ENCODE data around the gene LHFPL6. TPM values are rescaled to one million over a fixed set of nuclear protein-coding genes. Genes with fewer than 3 reads are reported as not detected.

LHFPL6 gene
- total RNA-seq, 1 donor = 0.31 TPM

- H3K4me1 ChIP-seq (ENCODE audit: insufficient read depth, low read length) = no peaks in the 10 kb centered on the region
- no peaks in the 10 kb centered on the region for H3K27me3 ChIP-seq (ENCODE audit: insufficient read depth, low read length)
- no peaks in the 10 kb centered on the region for H3K9me3 ChIP-seq (ENCODE audit: low read depth, low read length)
- no peak overlapping the region for H3K4me3 ChIP-seq (ENCODE audit: low read length)
Observed at GRCh38 chr13:39522329-39522728, 80.7 kb downstream of the LHFPL6 start.

GRCh38 chr13:39521701-39522100 lies 81.3 kb downstream of the LHFPL6 start:
- Histone ChIP-seq H3K4me1 (ENCODE audit: insufficient read depth, low read length) (no peaks in the 10 kb centered on the region), H3K9me3 (ENCODE audit: low read depth, low read length) (no peaks in the 10 kb centered on the region), H3K27me3 (ENCODE audit: insufficient read depth, low read length) (no peaks in the 10 kb centered on the region), H3K4me3 (ENCODE audit: low read length) (no peak overlapping the region)

- Histone ChIP-seq H3K9me3 (ENCODE audit: low read depth, low read length) (no peaks in the 10 kb centered on the region), H3K4me1 (ENCODE audit: insufficient read depth, low read length) (no peaks in the 10 kb centered on the region), H3K27me3 (ENCODE audit: insufficient read depth, low read length) (no peaks in the 10 kb centered on the region), H3K4me3 (ENCODE audit: low read length) (no peak overlapping the region)
Observed at GRCh38 chr13:39516096-39516495, 86.9 kb downstream of the LHFPL6 start.

GRCh38 chr13:39515224-39515714 lies 87.7 kb downstream of the LHFPL6 start:
- Histone ChIP-seq H3K4me3 (ENCODE audit: low read length) (no peak overlapping the region), H3K4me1 (ENCODE audit: insufficient read depth, low read length) (no peaks in the 10 kb centered on the region), H3K9me3 (ENCODE audit: low read depth, low read length) (no peaks in the 10 kb centered on the region), H3K27me3 (ENCODE audit: insufficient read depth, low read length) (no peaks in the 10 kb centered on the region)

GRCh38 chr13:39512687-39513086 lies 90.3 kb downstream of the LHFPL6 start:
- Histone ChIP-seq H3K4me1 (ENCODE audit: insufficient read depth, low read length) (no peaks in the 10 kb centered on the region), H3K4me3 (ENCODE audit: low read length) (no peak overlapping the region), H3K27me3 (ENCODE audit: insufficient read depth, low read length) (no peaks in the 10 kb centered on the region), H3K9me3 (ENCODE audit: low read depth, low read length) (no peaks in the 10 kb centered on the region)

GRCh38 chr13:39510316-39510695 lies 92.7 kb downstream of the LHFPL6 start:
- Histone ChIP-seq H3K9me3 (ENCODE audit: low read depth, low read length) (no peaks in the 10 kb centered on the region), H3K4me3 (ENCODE audit: low read length) (no peak overlapping the region), H3K4me1 (ENCODE audit: insufficient read depth, low read length) (no peaks in the 10 kb centered on the region), H3K27me3 (ENCODE audit: insufficient read depth, low read length) (no peaks in the 10 kb centered on the region)

GRCh38 chr13:39509616-39510315 lies 93.2 kb downstream of the LHFPL6 start:
- Histone ChIP-seq H3K4me1 (ENCODE audit: insufficient read depth, low read length) (no peaks in the 10 kb centered on the region), H3K27me3 (ENCODE audit: insufficient read depth, low read length) (no peaks in the 10 kb centered on the region), H3K9me3 (ENCODE audit: low read depth, low read length) (no peaks in the 10 kb centered on the region), H3K4me3 (ENCODE audit: low read length) (no peak overlapping the region)

- no peak overlapping the region for H3K4me3 ChIP-seq (ENCODE audit: low read length)
- no peaks in the 10 kb centered on the region for H3K27me3 ChIP-seq (ENCODE audit: insufficient read depth, low read length)
- no peaks in the 10 kb centered on the region for H3K4me1 ChIP-seq (ENCODE audit: insufficient read depth, low read length)
- H3K9me3 ChIP-seq (ENCODE audit: low read depth, low read length) = no peaks in the 10 kb centered on the region
Observed at GRCh38 chr13:39506559-39507390, 96.2 kb downstream of the LHFPL6 start.

- Histone ChIP-seq H3K27me3 (ENCODE audit: insufficient read depth, low read length) (no peaks in the 10 kb centered on the region), H3K4me1 (ENCODE audit: insufficient read depth, low read length) (no peaks in the 10 kb centered on the region), H3K4me3 (ENCODE audit: low read length) (no peak overlapping the region), H3K9me3 (ENCODE audit: low read depth, low read length) (no peaks in the 10 kb centered on the region)
Observed at GRCh38 chr13:39505151-39505550, 97.8 kb downstream of the LHFPL6 start.

- Histone ChIP-seq H3K9me3 (ENCODE audit: low read depth, low read length) (no peaks in the 10 kb centered on the region), H3K27me3 (ENCODE audit: insufficient read depth, low read length) (no peaks in the 10 kb centered on the region), H3K4me1 (ENCODE audit: insufficient read depth, low read length) (no peaks in the 10 kb centered on the region), H3K4me3 (ENCODE audit: low read length) (no peak overlapping the region)
Observed at GRCh38 chr13:39503048-39503447, 99.9 kb downstream of the LHFPL6 start.

GRCh38 chr13:39501702-39502324 lies 101.2 kb downstream of the LHFPL6 start:
- H3K4me3 ChIP-seq (ENCODE audit: low read length) = no peak overlapping the region
- H3K9me3 ChIP-seq (ENCODE audit: low read depth, low read length) = no peaks in the 10 kb centered on the region
- H3K4me1 ChIP-seq (ENCODE audit: insufficient read depth, low read length) = no peaks in the 10 kb centered on the region
- no peaks in the 10 kb centered on the region for H3K27me3 ChIP-seq (ENCODE audit: insufficient read depth, low read length)

- H3K4me1 ChIP-seq (ENCODE audit: insufficient read depth, low read length) = no peaks in the 10 kb centered on the region
- no peak overlapping the region for H3K4me3 ChIP-seq (ENCODE audit: low read length)
- H3K27me3 ChIP-seq (ENCODE audit: insufficient read depth, low read length) = no peaks in the 10 kb centered on the region
- H3K9me3 ChIP-seq (ENCODE audit: low read depth, low read length) = no peaks in the 10 kb centered on the region
Observed at GRCh38 chr13:39499604-39500003, 103.4 kb downstream of the LHFPL6 start.

- Histone ChIP-seq H3K4me3 (ENCODE audit: low read length) (no peak overlapping the region), H3K27me3 (ENCODE audit: insufficient read depth, low read length) (no peaks in the 10 kb centered on the region), H3K4me1 (ENCODE audit: insufficient read depth, low read length) (no peaks in the 10 kb centered on the region), H3K9me3 (ENCODE audit: low read depth, low read length) (no peaks in the 10 kb centered on the region)
Observed at GRCh38 chr13:39498471-39499114, 104.4 kb downstream of the LHFPL6 start.

GRCh38 chr13:39496506-39496905 lies 106.5 kb downstream of the LHFPL6 start:
- no peaks in the 10 kb centered on the region for H3K9me3 ChIP-seq (ENCODE audit: low read depth, low read length)
- no peak overlapping the region for H3K4me3 ChIP-seq (ENCODE audit: low read length)
- H3K27me3 ChIP-seq (ENCODE audit: insufficient read depth, low read length) = no peaks in the 10 kb centered on the region
- no peaks in the 10 kb centered on the region for H3K4me1 ChIP-seq (ENCODE audit: insufficient read depth, low read length)

GRCh38 chr13:39494633-39495032 lies 108.4 kb downstream of the LHFPL6 start:
- H3K4me1 ChIP-seq (ENCODE audit: insufficient read depth, low read length) = no peaks in the 10 kb centered on the region
- no peaks in the 10 kb centered on the region for H3K27me3 ChIP-seq (ENCODE audit: insufficient read depth, low read length)
- no peak overlapping the region for H3K4me3 ChIP-seq (ENCODE audit: low read length)
- H3K9me3 ChIP-seq (ENCODE audit: low read depth, low read length) = no peaks in the 10 kb centered on the region

Measured in mononuclear cell (primary cell).